ENCODE data around the gene TTC28.
"Not testable (repeated sequence)": the region's sequence is repeated elsewhere in the genome, so short reads cannot be mapped to it uniquely, and the experiment has no call there.

TTC28 gene

DNA sequence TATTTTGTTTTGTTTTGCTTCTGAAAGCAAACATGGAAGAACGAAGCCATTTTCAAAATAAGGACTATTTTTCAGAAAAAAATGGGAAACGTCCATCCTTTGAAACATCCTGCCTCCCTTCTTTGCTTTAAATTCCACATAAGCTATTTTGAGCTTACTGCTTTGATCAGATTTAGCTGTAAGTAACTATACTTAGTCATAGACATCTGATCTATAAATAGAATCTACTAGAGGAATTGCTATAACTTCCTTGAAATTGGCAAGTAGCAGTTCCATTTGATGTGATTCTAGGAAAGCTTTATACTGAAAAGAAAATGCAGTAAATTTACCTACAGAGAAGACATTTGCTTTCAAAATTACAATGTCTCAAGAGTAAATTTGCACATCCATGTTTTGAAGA, 305.8 kb downstream of the TTC28 start:
- TF ChIP-seq, protein P1, sequence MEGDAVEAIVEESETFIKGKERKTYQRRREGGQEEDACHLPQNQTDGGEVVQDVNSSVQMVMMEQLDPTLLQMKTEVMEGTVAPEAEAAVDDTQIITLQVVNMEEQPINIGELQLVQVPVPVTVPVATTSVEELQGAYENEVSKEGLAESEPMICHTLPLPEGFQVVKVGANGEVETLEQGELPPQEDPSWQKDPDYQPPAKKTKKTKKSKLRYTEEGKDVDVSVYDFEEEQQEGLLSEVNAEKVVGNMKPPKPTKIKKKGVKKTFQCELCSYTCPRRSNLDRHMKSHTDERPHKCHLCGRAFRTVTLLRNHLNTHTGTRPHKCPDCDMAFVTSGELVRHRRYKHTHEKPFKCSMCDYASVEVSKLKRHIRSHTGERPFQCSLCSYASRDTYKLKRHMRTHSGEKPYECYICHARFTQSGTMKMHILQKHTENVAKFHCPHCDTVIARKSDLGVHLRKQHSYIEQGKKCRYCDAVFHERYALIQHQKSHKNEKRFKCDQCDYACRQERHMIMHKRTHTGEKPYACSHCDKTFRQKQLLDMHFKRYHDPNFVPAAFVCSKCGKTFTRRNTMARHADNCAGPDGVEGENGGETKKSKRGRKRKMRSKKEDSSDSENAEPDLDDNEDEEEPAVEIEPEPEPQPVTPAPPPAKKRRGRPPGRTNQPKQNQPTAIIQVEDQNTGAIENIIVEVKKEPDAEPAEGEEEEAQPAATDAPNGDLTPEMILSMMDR (IDR thresholded peaks at IDR 0.05; ENCODE audit: unreplicated experiment in 3 of 3) = no peak
- no peak overlapping the region for H3K4me3 Mint-ChIP-seq
- H3K27me3 Mint-ChIP-seq (ENCODE audit: low read depth) = no peaks in the 10 kb centered on the region
- H3K27ac Mint-ChIP-seq = no peak overlapping the region
- H3K4me1 Mint-ChIP-seq = peaks cover 23% of the 10 kb centered on the region
- H3K9me3 Mint-ChIP-seq = peaks cover 15% of the 10 kb centered on the region
- peaks cover 9% of the 10 kb centered on the region for H3K36me3 Mint-ChIP-seq (ENCODE audit: low read depth)

DNA sequence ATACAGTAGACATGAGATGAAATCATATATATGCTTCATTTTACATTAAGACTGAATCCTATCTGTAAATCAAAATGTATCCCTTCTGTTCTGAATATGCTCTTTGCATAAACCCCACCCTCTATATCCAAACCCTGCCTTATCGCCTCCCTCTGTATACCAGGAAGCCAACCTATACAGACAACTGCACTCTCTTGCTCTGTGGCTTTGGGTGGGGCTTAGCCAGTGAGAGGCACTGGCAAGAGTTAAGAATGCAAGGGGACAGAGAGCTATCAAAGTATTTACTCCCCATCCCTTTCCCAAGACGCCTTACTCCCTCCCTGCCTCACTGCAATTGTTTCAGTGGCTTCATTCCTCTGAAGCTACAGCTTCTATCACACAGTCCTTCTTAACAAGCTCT, 309.8 kb downstream of the TTC28 start:
- TF ChIP-seq, protein P1 (IDR thresholded peaks at IDR 0.05; ENCODE audit: unreplicated experiment in 3 of 3) = no peak
- Mint-ChIP-seq H3K27ac (no peak overlapping the region), H3K4me3 (no peak overlapping the region), H3K36me3 (ENCODE audit: low read depth) (peaks cover 30% of the 10 kb centered on the region), H3K27me3 (ENCODE audit: low read depth) (no peaks in the 10 kb centered on the region), H3K9me3 (peaks cover 33% of the 10 kb centered on the region), H3K4me1 (peaks cover 18% of the 10 kb centered on the region)

DNA sequence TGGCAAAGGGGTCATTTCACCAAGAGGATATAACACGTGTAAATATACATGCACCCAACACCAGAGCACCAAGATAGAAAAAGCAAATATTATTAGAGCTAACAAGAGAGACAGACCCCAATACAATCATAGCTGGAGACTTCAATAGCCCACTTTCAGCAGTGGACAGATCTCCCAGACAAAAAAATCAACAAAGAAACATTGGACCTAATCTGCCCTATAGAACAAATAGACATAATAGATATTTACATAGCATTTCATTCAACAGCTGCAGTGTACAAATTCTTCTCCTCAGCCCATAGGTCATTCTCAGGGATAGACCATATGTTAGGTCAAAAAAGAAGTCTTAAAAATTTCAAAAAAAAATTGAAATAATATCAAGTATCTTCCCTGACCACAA, 312.8 kb downstream of the TTC28 start:
- Mint-ChIP-seq H3K27me3 (ENCODE audit: low read depth) (no peaks in the 10 kb centered on the region), H3K4me1 (no peaks in the 10 kb centered on the region), H3K36me3 (ENCODE audit: low read depth) (peaks cover 58% of the 10 kb centered on the region), H3K27ac (no peak overlapping the region), H3K9me3 (peaks cover 60% of the 10 kb centered on the region), H3K4me3 (no peak overlapping the region)
- TF ChIP-seq, protein P1 (IDR thresholded peaks at IDR 0.05; ENCODE audit: unreplicated experiment in 3 of 3) = no peak

DNA sequence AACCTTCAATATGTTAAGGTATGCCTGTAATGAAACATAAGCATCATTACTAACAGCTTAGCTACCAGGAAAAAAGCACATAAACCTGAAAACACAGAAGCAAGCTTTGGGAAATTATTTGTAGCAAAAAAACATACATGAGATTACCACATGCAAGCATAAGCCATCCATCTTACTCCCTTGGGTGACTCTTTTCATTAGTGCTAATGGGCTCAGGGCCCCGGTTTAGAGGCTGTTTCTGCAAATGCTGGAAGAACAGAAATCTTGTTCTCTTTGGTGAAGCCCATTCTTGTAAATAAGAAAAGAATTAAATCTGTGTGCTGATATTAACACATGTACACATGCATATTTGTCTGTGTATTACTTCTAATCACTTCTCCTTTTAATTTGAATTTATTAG, 314.3 kb downstream of the TTC28 start:
- TF ChIP-seq, protein P1 (IDR thresholded peaks at IDR 0.05; ENCODE audit: unreplicated experiment in 3 of 3) = no peak
- Mint-ChIP-seq H3K36me3 (ENCODE audit: low read depth) (peaks cover 69% of the 10 kb centered on the region), H3K27me3 (ENCODE audit: low read depth) (no peaks in the 10 kb centered on the region), H3K4me3 (no peak overlapping the region), H3K4me1 (no peaks in the 10 kb centered on the region), H3K9me3 (peaks cover 69% of the 10 kb centered on the region), H3K27ac (no peak overlapping the region)

DNA sequence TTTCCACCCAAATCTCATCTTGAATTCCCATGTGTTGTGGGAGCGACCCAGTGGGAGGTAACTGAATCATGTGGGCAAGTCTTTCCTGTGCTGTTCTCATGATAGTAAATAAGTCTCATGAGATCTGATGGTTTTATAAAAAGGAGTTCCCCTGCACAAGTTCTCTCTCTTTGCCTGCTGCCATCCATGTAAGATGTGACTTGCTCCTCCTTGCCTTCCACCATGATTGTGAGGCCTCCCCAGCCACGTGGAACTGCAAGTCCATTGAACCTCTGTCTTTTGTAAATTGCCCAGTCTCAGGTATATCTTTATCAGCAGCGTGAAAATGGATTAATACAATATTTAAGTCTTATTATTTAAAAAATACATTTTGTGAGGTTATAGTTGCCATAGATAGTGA, 315.5 kb downstream of the TTC28 start:
- H3K4me3 Mint-ChIP-seq; H3K27ac Mint-ChIP-seq; H3K27me3 Mint-ChIP-seq (ENCODE audit: low read depth); H3K4me1 Mint-ChIP-seq: not testable (repeated sequence)
- peaks cover 63% of the 10 kb centered on the region for H3K36me3 Mint-ChIP-seq (ENCODE audit: low read depth)
- peaks cover 59% of the 10 kb centered on the region for H3K9me3 Mint-ChIP-seq

DNA sequence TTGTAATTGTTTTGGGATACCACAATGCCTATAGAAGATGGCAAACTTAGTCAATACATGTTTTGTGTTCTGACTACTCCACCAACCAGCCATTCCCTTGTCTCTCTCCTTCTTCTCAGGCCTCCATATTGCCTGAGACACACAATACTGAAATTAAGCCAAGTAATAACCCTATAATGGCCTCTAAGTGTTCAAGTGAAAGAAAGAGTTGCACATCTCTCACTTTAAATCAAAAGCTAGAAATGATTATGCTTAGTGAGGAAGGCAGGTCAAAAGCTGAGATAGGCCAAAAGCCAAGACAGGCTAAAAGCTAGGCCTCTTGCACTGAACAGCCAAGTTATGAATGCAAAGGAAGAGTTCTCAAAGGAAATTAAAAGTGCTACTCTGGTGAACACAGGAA, 318.7 kb downstream of the TTC28 start:
- Mint-ChIP-seq H3K9me3 (peaks cover 40% of the 10 kb centered on the region), H3K36me3 (ENCODE audit: low read depth) (peaks cover 42% of the 10 kb centered on the region), H3K4me3 (no peak overlapping the region), H3K27ac (no peak overlapping the region), H3K27me3 (ENCODE audit: low read depth) (no peaks in the 10 kb centered on the region), H3K4me1 (no peaks in the 10 kb centered on the region)
- TF ChIP-seq, protein P1 (IDR thresholded peaks at IDR 0.05; ENCODE audit: unreplicated experiment in 3 of 3) = no peak

Measured in nephron (organoid).